ENCODE data around the gene JSRP1.

Gene JSRP1

DNA sequence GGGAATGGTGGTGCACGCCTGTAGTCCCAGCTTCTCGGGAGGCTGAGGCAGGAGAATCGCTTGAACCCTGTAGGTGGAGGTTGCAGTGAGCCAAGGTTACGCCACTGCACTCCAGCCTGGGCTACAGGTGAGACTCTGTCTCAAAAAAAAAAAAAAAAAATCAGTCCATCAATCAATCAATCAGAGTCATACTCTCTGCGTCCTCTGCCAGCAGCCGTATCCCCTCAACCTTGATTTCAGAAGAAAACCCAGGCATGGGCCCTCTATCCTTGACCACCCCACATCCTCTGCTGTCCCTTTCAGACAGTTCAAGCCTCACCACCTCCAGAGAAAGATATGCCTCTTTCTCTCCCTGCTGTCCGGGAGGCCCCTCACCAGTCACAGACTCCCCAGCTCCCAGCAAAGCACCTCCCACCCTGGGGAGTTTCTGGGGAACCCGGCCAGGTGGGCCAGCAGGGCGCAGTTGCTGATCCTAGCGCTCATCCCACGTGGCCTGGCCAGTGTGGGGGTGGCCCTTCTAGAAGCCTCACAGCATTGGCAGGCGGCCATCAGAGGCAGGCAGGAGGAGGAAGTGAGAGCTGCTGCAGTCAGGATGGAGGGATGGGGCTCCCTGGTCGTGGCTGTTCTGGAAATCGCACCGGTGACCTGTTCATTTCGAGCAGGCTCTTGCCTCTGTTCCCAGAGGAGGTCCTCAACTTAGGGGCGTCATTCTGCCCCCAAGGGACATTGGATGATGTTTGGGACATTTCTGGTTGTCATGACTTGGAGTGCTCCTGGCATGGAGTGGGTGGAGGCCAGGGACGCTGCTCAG lies 10.2 kb upstream of the JSRP1 start:
- DNase-seq: no peak

DNA sequence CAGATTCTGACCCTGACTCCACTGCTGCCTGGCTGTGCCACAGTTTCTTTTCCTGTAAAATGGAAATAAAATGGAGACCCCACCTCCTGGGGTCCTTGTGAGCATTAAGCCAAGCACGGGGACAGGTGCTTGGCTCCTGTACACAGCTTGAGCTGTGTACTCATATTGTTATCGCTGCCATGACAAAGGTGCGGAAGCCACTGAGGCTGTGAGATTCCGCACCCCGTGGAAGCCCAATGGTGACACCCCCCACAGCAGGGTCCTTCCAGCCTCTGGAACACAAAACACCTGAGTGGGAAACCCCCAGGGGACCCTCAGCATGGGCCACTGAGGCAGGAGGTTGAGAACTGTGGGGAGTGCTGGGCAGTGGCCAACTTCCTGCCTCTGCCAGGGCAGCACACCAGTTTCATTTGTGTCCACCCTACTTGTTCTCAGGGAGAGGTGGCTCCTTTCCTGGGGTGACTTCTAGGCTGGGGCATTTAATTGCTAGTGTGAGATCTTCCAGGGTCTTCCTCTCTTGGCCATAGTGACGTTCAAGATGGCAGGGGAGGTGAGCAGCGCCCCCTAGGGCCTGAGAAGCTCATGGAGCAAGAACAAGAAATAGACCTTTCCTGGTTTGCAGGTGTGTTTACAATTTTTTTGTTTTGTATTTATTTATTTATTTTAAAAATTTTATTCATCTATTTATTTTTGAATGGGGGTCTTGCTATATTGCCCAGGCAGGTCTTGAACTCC lies 5.4 kb upstream of the JSRP1 start:
- DNase-seq: peak in 1 of 3 experiments; percentile 22

- DNase-seq: no peak
Measured at GRCh38 chr19:2260341-2260805, 4.2 kb upstream of the JSRP1 start.

DNA sequence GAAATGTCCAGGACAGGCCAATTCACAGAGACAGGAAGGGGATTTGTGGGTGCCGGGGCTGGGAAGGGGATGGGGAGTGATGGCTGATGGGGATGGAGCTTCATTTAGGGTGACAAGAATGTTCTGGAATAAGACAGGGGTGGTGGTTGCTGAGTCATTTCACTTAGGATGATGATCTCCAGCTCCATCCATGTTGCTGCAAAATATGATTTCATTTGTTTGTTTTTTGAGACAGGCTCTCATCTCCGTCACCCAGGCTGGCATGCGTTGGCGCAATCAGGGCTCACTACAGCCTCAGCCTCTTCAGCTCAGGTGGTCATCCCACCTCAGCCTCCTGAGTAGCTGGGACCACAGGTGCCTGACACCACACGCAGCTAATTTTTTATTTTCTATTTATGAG lies 3.1 kb upstream of the JSRP1 start:
- no peak for DNase-seq

GRCh38 chr19:2255112-2255845 lies 938 bp downstream of the JSRP1 start:
- peak in 1 of 3 experiments; percentile 27 for DNase-seq

DNA sequence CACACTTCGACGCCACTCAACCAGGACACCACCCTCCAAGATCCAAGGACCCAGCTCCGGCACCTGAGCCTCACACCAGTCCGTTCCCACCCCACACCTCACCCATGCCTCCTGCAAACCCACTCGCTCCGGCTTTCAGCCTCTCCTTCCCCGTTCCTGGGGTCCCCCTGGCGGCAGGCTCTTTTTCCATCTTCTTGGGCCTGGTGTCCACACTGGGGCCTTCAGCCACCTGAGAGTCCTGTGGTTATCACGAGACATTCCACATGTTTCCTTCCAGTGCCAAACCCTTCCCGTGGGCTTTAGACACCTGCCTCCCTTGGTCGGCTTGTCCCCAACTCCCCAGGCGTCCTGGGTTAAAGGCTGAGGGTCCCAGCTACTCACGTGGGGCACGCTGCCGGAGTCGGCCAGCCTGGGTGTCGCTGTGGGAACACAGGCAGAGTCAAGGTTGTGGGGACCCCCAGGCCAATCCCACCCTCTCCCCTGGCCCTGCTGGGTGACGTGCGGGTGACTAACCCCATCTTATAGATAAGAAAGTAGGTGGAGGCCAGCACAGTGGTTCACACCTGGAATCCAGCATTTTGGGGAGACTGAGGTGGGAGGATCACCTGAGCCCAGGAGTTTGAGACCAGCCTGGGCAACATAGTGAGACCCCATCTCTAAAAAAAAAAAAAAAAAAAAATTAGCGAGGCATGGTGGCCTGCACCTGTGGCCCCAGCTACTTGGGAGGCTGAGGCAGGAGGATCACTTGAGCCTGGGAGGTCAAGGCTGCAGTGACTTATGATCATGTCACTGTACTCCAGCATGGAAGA lies 1.9 kb downstream of the JSRP1 start:
- DNase-seq: no peak

DNA sequence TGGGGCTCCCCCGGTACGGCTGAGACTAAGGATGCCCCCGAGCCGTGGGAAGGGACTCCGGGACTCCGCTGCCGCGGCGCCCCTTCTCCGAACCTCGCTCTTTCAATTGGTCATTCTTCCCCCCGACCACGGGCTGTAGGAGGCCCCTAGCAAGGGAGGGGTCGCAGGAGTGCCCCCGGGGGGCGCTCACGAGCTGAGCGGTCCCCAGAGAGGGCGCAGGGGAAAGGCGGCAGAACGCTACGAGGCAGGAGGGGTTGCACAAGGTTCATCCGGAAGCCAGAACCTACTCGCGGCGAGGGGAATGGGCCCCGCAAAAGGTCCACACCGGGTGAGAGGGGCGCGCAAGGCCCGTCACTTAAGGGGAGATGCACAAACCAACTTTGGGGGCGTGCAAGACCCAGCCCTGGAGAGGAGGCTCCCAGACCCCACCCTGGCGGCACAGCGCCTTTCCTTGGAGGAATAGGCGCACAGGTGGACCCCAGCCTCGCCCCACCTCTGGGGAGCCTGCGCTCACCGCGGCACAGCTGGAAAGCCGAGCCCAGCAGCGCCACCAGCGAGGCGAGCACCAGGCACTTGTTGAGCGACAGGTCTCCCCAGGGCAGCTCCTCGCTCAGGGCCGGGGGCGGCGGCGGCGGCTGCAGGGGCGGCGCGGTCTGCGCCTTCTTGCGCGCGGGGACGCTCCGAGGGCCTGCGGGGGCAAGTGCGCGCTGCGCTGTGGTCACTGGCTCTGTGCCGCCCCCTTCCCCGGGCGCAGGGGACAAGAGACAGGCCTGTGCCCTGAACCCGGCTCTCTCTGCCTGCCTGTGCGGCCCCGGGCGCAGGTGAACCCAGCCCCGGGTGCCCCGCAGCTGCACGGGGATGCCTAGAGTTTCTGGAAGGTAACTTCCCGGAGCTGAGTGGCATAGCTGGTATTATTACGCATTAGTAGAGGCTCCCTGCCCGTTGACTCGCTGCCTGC lies 2.8 kb downstream of the JSRP1 start:
- no peak for DNase-seq

- no peak for DNase-seq
Measured at GRCh38 chr19:2252797-2253105, 3.5 kb downstream of the JSRP1 start.

DNA sequence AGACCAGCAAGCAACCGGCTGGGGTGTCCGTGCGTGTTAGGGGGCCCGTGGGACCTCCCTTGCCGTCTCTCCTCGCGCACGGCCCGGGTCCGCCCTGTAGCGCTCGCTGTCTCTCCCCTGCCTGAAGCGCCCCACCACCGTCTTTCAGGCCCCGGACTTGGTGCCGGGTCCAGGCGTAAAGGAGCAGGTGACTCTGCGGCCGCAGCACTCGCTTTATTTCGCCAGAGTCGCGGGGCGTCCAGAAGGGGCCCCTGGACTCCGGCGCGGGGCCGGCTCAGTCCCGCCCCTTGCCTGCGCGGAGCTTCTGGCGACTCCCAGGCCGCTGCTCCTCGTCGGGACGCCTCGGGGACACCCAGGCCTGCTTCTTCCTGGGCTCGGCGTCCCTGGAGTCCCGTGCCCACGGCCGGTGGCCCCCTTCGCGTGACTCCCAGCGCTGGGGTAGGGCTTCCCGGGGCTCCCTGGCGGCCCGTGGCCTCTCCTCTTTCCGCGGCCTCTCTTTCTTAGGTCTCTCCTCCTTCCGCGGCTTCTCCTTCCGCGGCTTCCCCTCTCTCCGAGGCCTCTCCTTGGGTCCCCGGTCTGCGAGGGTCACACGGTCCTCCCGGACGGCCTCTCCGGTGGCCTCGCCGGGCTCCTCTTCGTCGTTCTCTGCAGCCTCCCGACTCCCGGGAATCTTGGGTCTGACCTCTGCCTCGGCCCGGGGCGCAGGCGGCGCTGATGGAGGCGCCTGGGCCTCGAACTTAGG lies 4.0 kb downstream of the JSRP1 start:
- DNase-seq: no peak

GRCh38 chr19:2251106-2252054 lies 4.8 kb downstream of the JSRP1 start:
- no peak for DNase-seq

- no peak for DNase-seq
Measured at GRCh38 chr19:2250766-2251105, 5.5 kb downstream of the JSRP1 start.

DNA sequence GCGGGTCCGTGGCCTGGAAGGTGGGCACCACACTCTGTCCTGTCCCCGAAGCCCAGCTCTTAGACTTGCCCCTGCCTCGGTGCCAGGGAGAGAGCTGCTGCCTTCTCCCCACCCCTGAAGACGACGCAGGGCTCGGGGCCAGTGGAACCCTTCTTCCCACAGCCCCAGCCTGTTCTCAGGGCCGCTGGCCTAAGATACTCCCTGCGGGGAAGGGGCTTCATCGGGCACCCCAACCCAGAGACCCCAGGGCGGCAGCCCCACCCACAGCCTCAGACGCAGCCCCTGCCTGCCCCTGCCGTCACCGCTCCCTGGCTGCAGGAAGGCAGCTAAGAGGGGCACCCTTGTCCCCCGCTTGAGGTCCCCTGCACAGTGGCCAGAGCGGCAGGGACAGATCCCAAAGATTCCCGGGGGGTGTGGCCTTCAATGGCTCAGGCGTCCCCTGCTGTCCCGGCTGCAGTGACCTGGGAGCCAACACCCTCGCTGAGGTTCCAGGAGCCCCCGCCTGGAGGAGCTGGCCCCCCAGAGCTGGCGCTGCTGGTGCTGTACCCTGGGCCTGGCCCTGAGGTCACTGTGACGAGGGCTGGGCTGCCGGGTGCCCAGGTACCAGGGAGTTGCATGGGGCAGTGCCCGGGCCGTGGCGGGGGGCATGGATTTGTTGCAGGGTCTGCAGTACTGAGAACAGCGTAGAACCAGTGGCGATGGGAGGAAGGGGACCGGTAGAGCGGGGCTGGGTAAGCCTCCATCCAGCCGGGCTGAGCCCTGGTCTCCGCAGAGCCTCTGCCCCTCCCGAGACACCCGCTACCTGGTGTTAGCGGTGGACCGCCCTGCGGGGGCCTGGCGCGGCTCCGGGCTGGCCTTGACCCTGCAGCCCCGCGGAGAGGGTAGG lies 6.1 kb downstream of the JSRP1 start:
- DNase-seq: no peak

DNA sequence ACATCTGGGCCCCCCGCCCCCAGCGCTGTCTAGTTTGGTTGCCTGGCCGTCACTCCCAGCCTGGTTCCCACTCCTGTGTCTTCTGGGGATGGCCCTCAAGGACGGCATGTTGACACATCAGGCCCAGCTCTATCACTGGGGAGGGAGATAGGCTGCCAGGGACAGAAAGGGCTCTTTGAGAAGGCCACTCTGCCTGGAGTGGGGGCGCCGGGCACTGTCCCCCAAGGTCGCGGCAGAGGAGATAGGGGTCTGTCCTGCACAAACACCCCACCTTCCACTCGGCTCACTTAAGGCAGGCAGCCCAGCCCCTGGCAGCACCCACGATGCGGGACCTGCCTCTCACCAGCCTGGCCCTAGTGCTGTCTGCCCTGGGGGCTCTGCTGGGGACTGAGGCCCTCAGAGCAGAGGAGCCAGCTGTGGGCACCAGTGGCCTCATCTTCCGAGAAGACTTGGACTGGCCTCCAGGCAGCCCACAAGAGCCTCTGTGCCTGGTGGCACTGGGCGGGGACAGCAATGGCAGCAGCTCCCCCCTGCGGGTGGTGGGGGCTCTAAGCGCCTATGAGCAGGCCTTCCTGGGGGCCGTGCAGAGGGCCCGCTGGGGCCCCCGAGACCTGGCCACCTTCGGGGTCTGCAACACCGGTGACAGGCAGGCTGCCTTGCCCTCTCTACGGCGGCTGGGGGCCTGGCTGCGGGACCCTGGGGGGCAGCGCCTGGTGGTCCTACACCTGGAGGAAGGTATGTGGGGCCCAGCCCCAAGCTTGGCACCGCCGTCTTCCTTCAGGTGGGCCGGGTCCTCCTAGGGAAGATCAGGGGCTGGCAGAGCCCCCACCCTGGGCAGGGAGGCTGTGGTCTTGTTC lies 7.0 kb downstream of the JSRP1 start, which contains the start of gene AMH:
AMH (plus strand) TSS at position 314 of the 857 bp plus-strand sequence; CDS start at position 324, 10 bp downstream.
- peak in 1 of 3 experiments; percentile 54 for DNase-seq

- peak in 2 of 3 experiments; percentile 82 to 95 for DNase-seq
Measured at GRCh38 chr19:2248136-2249009, 7.8 kb downstream of the JSRP1 start.

DNA sequence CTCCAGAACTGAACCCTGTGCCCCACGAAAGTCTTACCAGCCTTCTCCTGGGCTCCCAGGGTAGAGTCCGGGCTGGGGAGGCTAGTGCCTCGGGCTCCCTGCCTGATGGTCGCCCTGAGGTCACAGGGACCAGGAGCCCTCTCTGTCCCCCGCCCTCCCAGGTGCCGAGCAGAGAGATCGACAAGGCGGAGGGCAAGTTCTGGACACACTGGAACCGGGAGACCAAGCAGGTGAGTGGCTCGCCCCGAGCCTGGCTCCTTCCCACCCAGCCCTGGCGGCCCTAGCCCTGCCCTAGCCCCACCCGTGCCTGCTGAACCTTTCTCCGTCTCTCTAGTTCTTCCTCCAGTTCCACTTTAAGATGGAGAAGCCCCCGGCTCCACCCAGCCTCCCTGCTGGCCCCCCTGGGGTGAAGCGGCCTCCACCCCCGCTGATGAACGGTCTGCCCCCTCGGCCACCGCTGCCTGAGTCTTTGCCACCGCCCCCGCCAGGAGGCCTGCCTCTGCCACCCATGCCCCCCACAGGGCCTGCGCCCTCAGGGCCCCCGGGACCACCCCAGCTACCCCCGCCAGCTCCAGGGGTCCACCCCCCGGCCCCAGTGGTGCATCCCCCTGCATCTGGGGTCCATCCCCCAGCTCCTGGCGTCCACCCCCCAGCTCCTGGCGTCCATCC lies 8.7 kb downstream of the JSRP1 start:
- DNase-seq: peak in 2 of 3 experiments; percentile 48 to 65

Data from NCI-H1417 (cell line).